ENCODE measurements around the gene SH3PXD2A.

DNA sequence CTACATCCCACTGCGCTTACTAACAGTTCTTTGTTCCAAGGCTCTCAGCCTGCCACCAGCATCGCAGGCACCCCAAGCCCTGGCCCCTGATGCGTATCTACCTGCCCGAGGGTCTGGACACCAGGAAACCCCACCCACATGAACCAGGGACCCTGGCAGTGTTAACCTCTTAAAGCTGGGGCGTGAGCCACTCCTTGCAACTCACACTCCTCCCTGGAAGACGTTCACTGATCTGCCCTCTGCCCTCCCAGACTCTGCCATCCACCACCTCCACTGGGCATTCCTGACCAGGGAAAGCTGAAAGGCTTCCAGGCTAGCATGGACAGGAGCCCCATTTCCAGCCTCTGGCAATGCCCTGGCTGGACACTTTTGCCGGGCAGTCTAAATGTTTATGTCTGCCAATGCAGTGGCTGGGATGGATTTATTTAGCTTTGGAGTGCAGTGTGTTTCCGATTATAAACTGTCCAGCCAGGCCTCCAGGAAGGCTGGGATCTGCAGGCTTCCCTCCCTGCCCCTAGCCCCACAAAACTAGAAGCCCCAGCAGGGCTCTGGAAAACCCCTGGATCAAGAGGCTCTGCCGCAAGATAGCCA lies 244.4 kb downstream of the SH3PXD2A start:
- TF ChIP-seq TAF1 (IDR thresholded peaks at IDR 0.05; ENCODE audit: low read depth, low read length) (no peak), POLR2AphosphoS5 (IDR thresholded peaks at IDR 0.05; ENCODE audit: low read depth, low read length) (no peak), POLR2A (IDR thresholded peaks at IDR 0.05; ENCODE audit: low read depth, low read length) (no peak), SPI1 (IDR thresholded peaks at IDR 0.05; ENCODE audit: low read depth, low read length) (no peak)

Data from GM12891 (cell line).